ENCODE data around the gene PALD1.

DNA sequence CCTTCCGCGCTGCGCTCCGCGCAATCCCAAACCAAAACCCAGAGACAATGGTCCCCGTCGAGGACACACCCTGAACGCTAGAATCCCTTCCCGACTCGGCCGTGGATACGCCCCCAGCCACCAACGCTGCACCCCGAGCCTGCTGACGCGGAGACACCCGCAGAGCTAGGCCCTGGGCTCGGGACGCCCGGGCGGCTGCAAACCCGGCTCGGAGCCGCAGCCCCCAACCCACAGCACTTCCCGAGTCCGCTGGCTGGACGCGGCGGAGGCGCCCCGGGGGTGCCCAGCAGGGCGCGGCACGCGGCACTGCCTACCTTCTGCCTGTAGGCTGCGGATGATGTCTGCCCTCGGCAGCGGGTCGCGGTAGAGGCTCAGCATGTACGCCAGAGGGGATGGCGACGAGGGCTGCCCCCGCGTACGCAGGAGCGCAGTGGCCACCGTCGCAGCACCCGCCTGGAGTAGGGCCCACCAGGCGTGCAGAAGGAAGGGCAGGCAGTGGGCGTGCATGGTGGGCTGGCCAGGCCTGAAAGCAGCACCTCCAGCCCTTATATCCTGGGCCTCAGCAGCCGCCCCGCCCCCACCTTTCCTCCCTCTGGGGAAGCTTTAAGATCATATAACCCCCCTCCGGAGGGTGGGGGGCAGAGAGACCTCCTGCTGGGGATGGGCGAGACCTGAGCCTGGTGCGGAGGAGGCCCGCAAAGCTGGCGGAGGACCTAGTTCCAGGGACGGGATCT, 37.2 kb upstream of the PALD1 start, which contains the start of gene NODAL:
- TF ChIP-seq, protein P1, sequence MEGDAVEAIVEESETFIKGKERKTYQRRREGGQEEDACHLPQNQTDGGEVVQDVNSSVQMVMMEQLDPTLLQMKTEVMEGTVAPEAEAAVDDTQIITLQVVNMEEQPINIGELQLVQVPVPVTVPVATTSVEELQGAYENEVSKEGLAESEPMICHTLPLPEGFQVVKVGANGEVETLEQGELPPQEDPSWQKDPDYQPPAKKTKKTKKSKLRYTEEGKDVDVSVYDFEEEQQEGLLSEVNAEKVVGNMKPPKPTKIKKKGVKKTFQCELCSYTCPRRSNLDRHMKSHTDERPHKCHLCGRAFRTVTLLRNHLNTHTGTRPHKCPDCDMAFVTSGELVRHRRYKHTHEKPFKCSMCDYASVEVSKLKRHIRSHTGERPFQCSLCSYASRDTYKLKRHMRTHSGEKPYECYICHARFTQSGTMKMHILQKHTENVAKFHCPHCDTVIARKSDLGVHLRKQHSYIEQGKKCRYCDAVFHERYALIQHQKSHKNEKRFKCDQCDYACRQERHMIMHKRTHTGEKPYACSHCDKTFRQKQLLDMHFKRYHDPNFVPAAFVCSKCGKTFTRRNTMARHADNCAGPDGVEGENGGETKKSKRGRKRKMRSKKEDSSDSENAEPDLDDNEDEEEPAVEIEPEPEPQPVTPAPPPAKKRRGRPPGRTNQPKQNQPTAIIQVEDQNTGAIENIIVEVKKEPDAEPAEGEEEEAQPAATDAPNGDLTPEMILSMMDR (IDR thresholded peaks at IDR 0.05), result no peak
- no peak for TF ChIP-seq POLR2A (IDR thresholded peaks at IDR 0.05)

Data from testis (tissue), 2 donors.